HG03558 (cell line): ENCODE results near the gene CELF2.

ENCODE experiments used
- ATAC-seq: cut with Tn5 transposase; IDR thresholded peaks from one replicate; pipeline ENCODE4 v1.9.1; 2021; ENCODE audit warnings: moderate number of reproducible peaks; ENCODE audit not compliant: unreplicated experiment; ENCODE audit errors: extremely low read depth

Gene CELF2

GRCh38 chr10:11255156-11255555, 237.5 kb downstream of the CELF2 start:
- no peak for ATAC-seq

- ATAC-seq = no peak
These were observed 238.2 kb downstream of the CELF2 start for GRCh38 chr10:11255796-11256444.

- no peak for ATAC-seq
These were observed 239.2 kb downstream of the CELF2 start for GRCh38 chr10:11256896-11257295.

GRCh38 chr10:11257440-11258090, 239.9 kb downstream of the CELF2 start:
- ATAC-seq = no peak

GRCh38 chr10:11260170-11260569, 242.5 kb downstream of the CELF2 start:
- no peak for ATAC-seq

GRCh38 chr10:11261143-11261542, 243.5 kb downstream of the CELF2 start:
- ATAC-seq = no peak

GRCh38 chr10:11261687-11262493, 244.2 kb downstream of the CELF2 start:
- no peak for ATAC-seq

- no peak for ATAC-seq
These were observed 245.0 kb downstream of the CELF2 start for GRCh38 chr10:11262494-11263345.

GRCh38 chr10:11263767-11264166, 246.1 kb downstream of the CELF2 start:
- no peak for ATAC-seq

- ATAC-seq = no peak
These were observed 246.8 kb downstream of the CELF2 start for GRCh38 chr10:11264296-11265048.

- ATAC-seq = no peak
These were observed 247.8 kb downstream of the CELF2 start for GRCh38 chr10:11265484-11265883.

- no peak for ATAC-seq
These were observed 248.8 kb downstream of the CELF2 start for GRCh38 chr10:11266426-11266825.

- ATAC-seq = peak; percentile 54
These were observed 252.6 kb downstream of the CELF2 start for GRCh38 chr10:11270135-11270857.

GRCh38 chr10:11270858-11271179, 253.1 kb downstream of the CELF2 start:
- ATAC-seq = no peak

GRCh38 chr10:11272915-11273389, 255.3 kb downstream of the CELF2 start:
- ATAC-seq = no peak

- no peak for ATAC-seq
These were observed 256.8 kb downstream of the CELF2 start for GRCh38 chr10:11274452-11274851.

- no peak for ATAC-seq
These were observed 258.0 kb downstream of the CELF2 start for GRCh38 chr10:11275651-11276050.

- ATAC-seq = no peak
These were observed 258.8 kb downstream of the CELF2 start for GRCh38 chr10:11276449-11276990.

- ATAC-seq = no peak
These were observed 261.6 kb downstream of the CELF2 start for GRCh38 chr10:11279314-11279713.
